SK-N-SH treated with all-trans-retinoic acid at 6 μM for 48 hours (cell line): Measurements from ENCODE around the gene TMEM30B.

Source experiments
- ATAC-seq: fragments of 200-7000 bp; cut with Tn5 transposase; 3 replicates; pipeline ENCODE4 v1.9.1; 2020; ENCODE audit warnings: mild to moderate bottlenecking, moderate library complexity
- ARNTL ChIP-seq: fragments of 450-650 bp; formaldehyde crosslinking; IDR thresholded peaks from 2 replicates; pipeline ENCODE4 v1.5.0; 2020; ENCODE audit warnings: low read depth, mild to moderate bottlenecking, moderate library complexity, borderline replicate concordance
- BACH2 ChIP-seq: fragments of 250-450 bp; sonication (Bioruptor Pico); IDR thresholded peaks from 2 replicates; pipeline ENCODE4 v1.9.0; 2021; ENCODE audit warnings: mild to moderate bottlenecking, borderline replicate concordance
- CREB5 ChIP-seq: fragments of 250-450 bp; sonication (Bioruptor Pico); IDR thresholded peaks from 2 replicates; pipeline ENCODE4 v1.5.1; 2020; ENCODE audit warnings: low read depth, mild to moderate bottlenecking, moderate library complexity
- CSDC2 ChIP-seq: fragments of 250-450 bp; sonication (Bioruptor Pico); IDR thresholded peaks from 2 replicates; pipeline ENCODE4 v1.5.0; 2020; ENCODE audit warnings: mild to moderate bottlenecking, moderate library complexity
- CSRNP3 ChIP-seq: fragments of 250-450 bp; sonication (Bioruptor Pico); IDR thresholded peaks from 2 replicates; pipeline ENCODE4 v1.5.1; 2021; ENCODE audit warnings: mild to moderate bottlenecking, moderate library complexity
- ESRRG ChIP-seq: fragments of 250-450 bp; sonication (Bioruptor Pico); IDR thresholded peaks from 2 replicates; pipeline ENCODE4 v1.6.1; 2021; ENCODE audit warnings: mild to moderate bottlenecking
- GLIS3 ChIP-seq: fragments of 250-450 bp; sonication (Bioruptor Pico); IDR thresholded peaks from 2 replicates; pipeline ENCODE4 v1.5.0; 2020; ENCODE audit warnings: mild to moderate bottlenecking, moderate library complexity
- ISL1 ChIP-seq: fragments of 250-450 bp; sonication (Bioruptor Pico); IDR thresholded peaks from 2 replicates; pipeline ENCODE4 v2.1.2; 2022; ENCODE audit warnings: mild to moderate bottlenecking, moderate library complexity
- OSR1 ChIP-seq: fragments of 250-450 bp; sonication (Bioruptor Pico); IDR thresholded peaks from 2 replicates; pipeline ENCODE4 v1.8.0; 2022; ENCODE audit warnings: moderate library complexity, mild to moderate bottlenecking, inconsistent platforms
- PATZ1 ChIP-seq: fragments of 250-450 bp; sonication (Bioruptor Pico); IDR thresholded peaks from 2 replicates; pipeline ENCODE4 v1.8.0; 2020; ENCODE audit warnings: mild to moderate bottlenecking, moderate library complexity, borderline replicate concordance
- POU6F1 ChIP-seq: fragments of 250-450 bp; sonication (Bioruptor Pico); IDR thresholded peaks from 2 replicates; pipeline ENCODE4 v1.8.0; 2021; ENCODE audit warnings: low read depth, mild to moderate bottlenecking, moderate library complexity, borderline replicate concordance
- PPARA ChIP-seq: fragments of 250-450 bp; sonication (Bioruptor Pico); IDR thresholded peaks from 2 replicates; pipeline ENCODE4 v1.5.0; 2020; ENCODE audit warnings: mild to moderate bottlenecking, borderline replicate concordance
- SNAI2 ChIP-seq: fragments of 250-450 bp; sonication (Bioruptor Pico); IDR thresholded peaks from 2 replicates; pipeline ENCODE4 v1.5.0; 2020; ENCODE audit warnings: mild to moderate bottlenecking, moderate library complexity
- TCF4 ChIP-seq: fragments of 250-450 bp; sonication (Bioruptor Pico); IDR thresholded peaks from 2 replicates; pipeline ENCODE4 v1.8.0; 2021; ENCODE audit warnings: mild to moderate bottlenecking, moderate library complexity, borderline replicate concordance
- TOX ChIP-seq: fragments of 250-450 bp; sonication (Bioruptor Pico); IDR thresholded peaks from 2 replicates; pipeline ENCODE4 v1.8.0; 2021; ENCODE audit warnings: mild to moderate bottlenecking, moderate library complexity, borderline replicate concordance
- ZC3H10 ChIP-seq: fragments of 250-450 bp; sonication (Bioruptor Pico); IDR thresholded peaks from 2 replicates; pipeline ENCODE4 v1.5.1; 2021; ENCODE audit warnings: mild to moderate bottlenecking, moderate library complexity
- ZFP3 ChIP-seq: fragments of 250-450 bp; sonication (Bioruptor Pico); IDR thresholded peaks from 2 replicates; pipeline ENCODE4 v1.5.0; 2020; ENCODE audit warnings: mild to moderate bottlenecking, moderate library complexity
- ZFP30 ChIP-seq: fragments of 450-650 bp; formaldehyde crosslinking; IDR thresholded peaks from 2 replicates; pipeline ENCODE4 v1.5.0; 2022; ENCODE audit warnings: mild to moderate bottlenecking, moderate library complexity
- ZNF565 ChIP-seq: fragments of 450-650 bp; formaldehyde crosslinking; conservative IDR thresholded peaks from 2 replicates; pipeline ENCODE4 v1.5.0; 2020; ENCODE audit warnings: low read depth, mild to moderate bottlenecking, moderate library complexity
- ZNF70 ChIP-seq: fragments of 450-650 bp; formaldehyde crosslinking; IDR thresholded peaks from 2 replicates; pipeline ENCODE4 v1.5.0; 2020; ENCODE audit warnings: mild to moderate bottlenecking, moderate library complexity

TMEM30B gene

GRCh38 chr14:61229981-61230380 lies 51.2 kb downstream of the TMEM30B start:
- TF ChIP-seq ZFP30 (CRISPR knock-in tag) (no peak), OSR1 (CRISPR knock-in tag) (no peak), GLIS3 (no peak), CSRNP3 (CRISPR knock-in tag) (no peak), ESRRG (no peak), ZFP3 (CRISPR knock-in tag) (no peak), ISL1 (CRISPR knock-in tag) (no peak), PATZ1 (CRISPR knock-in tag) (no peak), TOX (CRISPR knock-in tag) (no peak), BACH2 (CRISPR knock-in tag) (no peak), CSDC2 (CRISPR knock-in tag) (no peak), ZNF565 (no peak), CREB5 (CRISPR knock-in tag) (no peak), ARNTL (CRISPR knock-in tag) (no peak), ZC3H10 (no peak), PPARA (CRISPR knock-in tag) (no peak)
- no peak for ATAC-seq

GRCh38 chr14:61229475-61229888 lies 51.7 kb downstream of the TMEM30B start:
- ATAC-seq = no peak
- TF ChIP-seq ZFP30 (CRISPR knock-in tag) (no peak), BACH2 (CRISPR knock-in tag) (no peak), SNAI2 (no peak), PATZ1 (CRISPR knock-in tag) (no peak), TCF4 (CRISPR knock-in tag) (no peak), ZNF565 (no peak), ZNF70 (CRISPR knock-in tag) (no peak), CSRNP3 (CRISPR knock-in tag) (no peak), ISL1 (CRISPR knock-in tag) (no peak)

GRCh38 chr14:61227884-61228591 lies 53.1 kb downstream of the TMEM30B start:
- no peak for TF ChIP-seq ZNF565
- TF ChIP-seq POU6F1 (CRISPR knock-in tag) = no peak
- no peak for TF ChIP-seq OSR1 (CRISPR knock-in tag)
- no peak for TF ChIP-seq CREB5 (CRISPR knock-in tag)
- no peak for TF ChIP-seq ZFP3 (CRISPR knock-in tag)
- TF ChIP-seq BACH2 (CRISPR knock-in tag) = no peak
- TF ChIP-seq, all 23 proteins: peak for 0
- no peak; the same call in 2 of the 3 replicates for ATAC-seq
